Body of pancreas (tissue), 4 donors: ENCODE data around the gene C2. TPM values are rescaled to one million over a fixed set of nuclear protein-coding genes. Genes with fewer than 3 reads are reported as not detected.
"Not testable (repeated sequence)": the region's sequence is repeated elsewhere in the genome, so short reads cannot be mapped to it uniquely, and the experiment has no call there.

ENCODE experiments used
- ATAC-seq: fragments of 150-250 bp; one replicate; pipeline ENCODE4 v1.9.1; 2016
- DNase-seq, 4 donors: peaks; one replicate each; pipeline ENCODE4 v3.0.0-alpha.2; 2019
- H3K27ac ChIP-seq, 4 donors: fragments of 200-600 bp; sonication (generic); 1 replicate in 3 of 4; 2 replicates in 1 of 4; pipeline versions ENCODE4 v1.5.1 to v1.6.1; 2016 to 2019; ENCODE audit warnings: mild to moderate bottlenecking in 1 of 4, mixed read lengths in 1 of 4, moderate library complexity in 1 of 4
- H3K27me3 ChIP-seq, 2 donors: fragments of 200-600 bp; sonication (generic); one replicate each; pipeline ENCODE4 v1.6.0; 2016; ENCODE audit warnings: mild to moderate bottlenecking in 1 of 2
- H3K36me3 ChIP-seq, 2 donors: fragments of 200-600 bp; sonication (generic); replicated peaks in 1 of 2; 2 replicates each; pipeline ENCODE4 v1.5.1; 2016; ENCODE audit warnings: low read depth in 2 of 2; ENCODE audit not compliant: insufficient read depth in 1 of 2
- H3K4me1 ChIP-seq: fragments of 200-600 bp; sonication (generic); one replicate; pipeline ENCODE4 v1.6.0; 2016
- H3K4me3 ChIP-seq, 2 donors: fragments of 200-600 bp; sonication (generic); 1 replicate in 1 of 2; 2 replicates in 1 of 2; pipeline ENCODE4 v1.5.1; 2016 to 2019
- H3K9me3 ChIP-seq, 3 donors: fragments of 200-600 bp; sonication (generic); 1 replicate in 2 of 3; 2 replicates in 1 of 3; pipeline ENCODE4 v1.5.1; 2016
- CTCF ChIP-seq, 7 experiments: fragments of 450-650 bp in 4 of 7; fragments of 200-600 bp in 3 of 7; sonication (generic) in 3 of 7; IDR thresholded peaks; one replicate each; pipeline ENCODE4 v1.5.1; 2016 to 2019; ENCODE audit warnings: antibody characterized with exemption in 7 of 7
- POLR2A ChIP-seq, 3 donors: fragments of 450-650 bp; IDR thresholded peaks; one replicate each; pipeline ENCODE4 v1.6.1; 2016; ENCODE audit warnings: antibody characterized with exemption in 3 of 3, mild to moderate bottlenecking in 2 of 3
- WGBS, 2 donors: methylation state at CpG; one replicate each; pipeline ENCODE4 v1.1.5; 2017; 5-methylcytosine and 5-hydroxymethylcytosine counted together
- intact Hi-C: fragments of 100-400 bp; cut with DNase I; formaldehyde crosslinking; loops from one replicate; pipeline ENCODE4 v1.15.1; 2023
- total RNA-seq, 2 donors: library from RNA; depleted of rRNA; stranded (reverse); fragments of >200 nt; gene quantifications; one replicate each; pipeline ENCODE4 v1.1.0, GENCODE V29; 2016

C2 gene
- total RNA-seq, 2 donors from 2014 or later = 1.3 TPM

DNA sequence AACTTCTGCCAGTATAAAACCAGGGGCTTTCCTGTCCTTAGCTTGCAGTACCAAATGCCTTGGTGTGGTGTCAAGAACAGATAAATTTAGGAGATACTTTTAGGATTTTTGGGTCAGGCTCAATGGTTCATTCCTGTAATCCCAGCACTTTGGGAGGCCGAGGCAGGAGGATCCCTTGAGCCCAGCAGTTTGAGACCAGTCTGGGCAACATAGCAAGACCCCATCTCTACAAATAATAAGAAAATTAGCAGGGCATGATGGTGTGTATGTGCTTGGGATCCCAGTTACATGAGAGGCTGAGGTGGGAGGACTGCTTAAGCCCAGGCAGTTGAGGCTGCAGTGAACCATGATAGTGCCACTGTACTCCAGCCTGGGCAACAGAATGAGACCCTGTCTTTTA is 22.5 kb upstream of the C2 start:
- no peak for ATAC-seq

GRCh38 chr6:31906122-31906521 is 21.4 kb upstream of the C2 start:
- Histone ChIP-seq H3K4me1 (peaks cover 13% of the 10 kb centered on the region), H3K4me3 (no peak overlapping the region), H3K9me3 (no peaks in the 10 kb centered on the region), H3K27me3 (no peaks in the 10 kb centered on the region), H3K27ac (no peak overlapping the region), H3K36me3 (no peaks in the 10 kb centered on the region)
- WGBS, 2 donors = 30 to 34% methylated on average over 4 of the region's 4 CpGs
- ATAC-seq = no peak
- intact Hi-C loops = no loop called here
- TF ChIP-seq POLR2A (IDR thresholded peaks at IDR 0.05) (no peak), CTCF (IDR thresholded peaks at IDR 0.05) (no peak)
- no peak for DNase-seq

More for the DNA sequence above, 22.5 kb upstream of the C2 start:
- H3K4me1 ChIP-seq = peaks cover 21% of the 10 kb centered on the region
- intact Hi-C loops = no loop called here
- H3K27me3 ChIP-seq = no peaks in the 10 kb centered on the region
- DNase-seq = no peak
- H3K4me3 ChIP-seq = no peak overlapping the region
- no peaks in the 10 kb centered on the region for H3K9me3 ChIP-seq
- H3K27ac ChIP-seq = no peak overlapping the region
- no peaks in the 10 kb centered on the region for H3K36me3 ChIP-seq
- 75 to 100% methylated on average over 1 of the region's 1 CpG for WGBS, 2 donors
- TF ChIP-seq CTCF (IDR thresholded peaks at IDR 0.05) (no peak), POLR2A (IDR thresholded peaks at IDR 0.05) (no peak)

GRCh38 chr6:31906727-31907126 is 20.8 kb upstream of the C2 start:
- intact Hi-C loops, ATAC-seq, H3K27me3 ChIP-seq, H3K4me3 ChIP-seq, H3K27ac ChIP-seq, DNase-seq, H3K9me3 ChIP-seq, H3K4me1 ChIP-seq, H3K36me3 ChIP-seq: not testable (repeated sequence)
- WGBS, 2 donors = 66 to 68% methylated on average over 8 of the region's 8 CpGs

GRCh38 chr6:31907158-31907813 is 20.2 kb upstream of the C2 start:
- Histone ChIP-seq H3K4me1 (peaks cover 9% of the 10 kb centered on the region), H3K27me3 (no peaks in the 10 kb centered on the region), H3K27ac (no peak overlapping the region), H3K9me3 (no peaks in the 10 kb centered on the region), H3K4me3 (no peak overlapping the region), H3K36me3 (no peaks in the 10 kb centered on the region)
- WGBS, 2 donors = 35 to 40% methylated on average over 7 of the region's 7 CpGs
- intact Hi-C loops = no loop called here
- DNase-seq = peak in 1 of 4 donors; percentile 24
- ATAC-seq = no peak
- TF ChIP-seq CTCF (IDR thresholded peaks at IDR 0.05) (no peak), POLR2A (IDR thresholded peaks at IDR 0.05) (no peak)

- H3K27ac ChIP-seq, H3K27me3 ChIP-seq, H3K9me3 ChIP-seq, H3K36me3 ChIP-seq, DNase-seq, H3K4me1 ChIP-seq, ATAC-seq, H3K4me3 ChIP-seq, intact Hi-C loops: not testable (repeated sequence)
- WGBS, 2 donors = 80% methylated on average over 5 of the region's 5 CpGs
Measured at GRCh38 chr6:31908255-31908654, 19.3 kb upstream of the C2 start.

- no peak for ATAC-seq
- no peaks in the 10 kb centered on the region for H3K27me3 ChIP-seq
- no peak for TF ChIP-seq CTCF (IDR thresholded peaks at IDR 0.05)
- no peak for TF ChIP-seq POLR2A (IDR thresholded peaks at IDR 0.05)
- H3K9me3 ChIP-seq = no peaks in the 10 kb centered on the region
- DNase-seq = no peak
- no peak overlapping the region for H3K4me3 ChIP-seq
- intact Hi-C loops = no loop called here
- H3K4me1 ChIP-seq = no peaks in the 10 kb centered on the region
- WGBS, 2 donors = 22 to 24% methylated on average over 4 of the region's 4 CpGs
- no peak overlapping the region for H3K27ac ChIP-seq
- H3K36me3 ChIP-seq = no peaks in the 10 kb centered on the region
Measured at GRCh38 chr6:31908791-31909190, 18.7 kb upstream of the C2 start.

GRCh38 chr6:31909298-31909697 is 18.2 kb upstream of the C2 start:
- intact Hi-C loops, H3K9me3 ChIP-seq, H3K27ac ChIP-seq, H3K4me1 ChIP-seq, H3K27me3 ChIP-seq, H3K36me3 ChIP-seq, H3K4me3 ChIP-seq, ATAC-seq, DNase-seq: not testable (repeated sequence)
- WGBS, 2 donors = 68 to 76% methylated on average over 7 of the region's 7 CpGs
